Dedifferentiated amniotic fluid mesenchymal stem cell (primary cell): ENCODE data around the gene SLC17A9.

ENCODE experiments used
- DNase-seq: peaks from one replicate; pipeline ENCODE4 v3.0.0-alpha.2; 2016; ENCODE audit errors: extremely low spot score

Gene SLC17A9

GRCh38 chr20:63017826-63018411 lies 65.4 kb downstream of the SLC17A9 start:
- DNase-seq: no peak
